ENCODE results near the gene SULT1C2. TPM values are rescaled to one million over a fixed set of nuclear protein-coding genes. Genes with fewer than 3 reads are reported as not detected.
"Not testable (repeated sequence)": the region's sequence is repeated elsewhere in the genome, so short reads cannot be mapped to it uniquely, and the experiment has no call there.

Gene SULT1C2
- total RNA-seq, 1 donor from 2014 or later, result not detected

DNA sequence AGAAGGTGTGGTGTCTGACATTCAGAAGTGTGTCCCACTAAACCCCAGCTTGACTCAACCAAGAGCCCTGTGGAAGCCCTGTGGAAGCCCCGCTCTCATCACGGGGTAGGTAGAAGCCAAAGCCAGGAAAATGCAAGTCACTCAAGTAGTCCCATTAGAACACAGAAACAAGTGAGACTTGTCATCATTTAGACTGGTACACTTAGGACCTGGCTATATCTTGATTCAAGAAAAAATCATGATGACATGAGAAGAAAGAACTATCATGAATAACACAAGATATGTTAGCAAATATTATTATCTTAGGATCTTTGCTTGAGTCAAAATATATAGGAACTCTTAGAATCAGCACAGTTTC lies 60.9 kb downstream of the SULT1C2 start:
- H3K36me3 Mint-ChIP-seq, result no peaks in the 10 kb centered on the region
- H3K4me3 Mint-ChIP-seq, result no peak overlapping the region
- DNase-seq (ENCODE audit: low spot score in 2 of 2, unreplicated experiment in 2 of 2), result no peak
- TF ChIP-seq, protein P1, sequence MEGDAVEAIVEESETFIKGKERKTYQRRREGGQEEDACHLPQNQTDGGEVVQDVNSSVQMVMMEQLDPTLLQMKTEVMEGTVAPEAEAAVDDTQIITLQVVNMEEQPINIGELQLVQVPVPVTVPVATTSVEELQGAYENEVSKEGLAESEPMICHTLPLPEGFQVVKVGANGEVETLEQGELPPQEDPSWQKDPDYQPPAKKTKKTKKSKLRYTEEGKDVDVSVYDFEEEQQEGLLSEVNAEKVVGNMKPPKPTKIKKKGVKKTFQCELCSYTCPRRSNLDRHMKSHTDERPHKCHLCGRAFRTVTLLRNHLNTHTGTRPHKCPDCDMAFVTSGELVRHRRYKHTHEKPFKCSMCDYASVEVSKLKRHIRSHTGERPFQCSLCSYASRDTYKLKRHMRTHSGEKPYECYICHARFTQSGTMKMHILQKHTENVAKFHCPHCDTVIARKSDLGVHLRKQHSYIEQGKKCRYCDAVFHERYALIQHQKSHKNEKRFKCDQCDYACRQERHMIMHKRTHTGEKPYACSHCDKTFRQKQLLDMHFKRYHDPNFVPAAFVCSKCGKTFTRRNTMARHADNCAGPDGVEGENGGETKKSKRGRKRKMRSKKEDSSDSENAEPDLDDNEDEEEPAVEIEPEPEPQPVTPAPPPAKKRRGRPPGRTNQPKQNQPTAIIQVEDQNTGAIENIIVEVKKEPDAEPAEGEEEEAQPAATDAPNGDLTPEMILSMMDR (IDR thresholded peaks at IDR 0.05; ENCODE audit: unreplicated experiment), result no peak
- H3K27ac Mint-ChIP-seq, result no peak overlapping the region
- H3K27me3 Mint-ChIP-seq (ENCODE audit: low read depth), result peaks cover 21% of the 10 kb centered on the region
- H3K9me3 Mint-ChIP-seq, result no peaks in the 10 kb centered on the region
- no peaks in the 10 kb centered on the region for H3K4me1 Mint-ChIP-seq

GRCh38 chr2:108351889-108352288 lies 63.2 kb downstream of the SULT1C2 start:
- H3K27me3 Mint-ChIP-seq (ENCODE audit: low read depth), result peaks cover 21% of the 10 kb centered on the region
- H3K27ac Mint-ChIP-seq, result no peak overlapping the region
- H3K4me1 Mint-ChIP-seq, result no peaks in the 10 kb centered on the region
- TF ChIP-seq, protein P1 (IDR thresholded peaks at IDR 0.05; ENCODE audit: unreplicated experiment), result no peak
- no peak for DNase-seq (ENCODE audit: low spot score in 2 of 2, unreplicated experiment in 2 of 2)
- no peaks in the 10 kb centered on the region for H3K9me3 Mint-ChIP-seq
- H3K36me3 Mint-ChIP-seq, result no peaks in the 10 kb centered on the region
- H3K4me3 Mint-ChIP-seq, result no peak overlapping the region

DNA sequence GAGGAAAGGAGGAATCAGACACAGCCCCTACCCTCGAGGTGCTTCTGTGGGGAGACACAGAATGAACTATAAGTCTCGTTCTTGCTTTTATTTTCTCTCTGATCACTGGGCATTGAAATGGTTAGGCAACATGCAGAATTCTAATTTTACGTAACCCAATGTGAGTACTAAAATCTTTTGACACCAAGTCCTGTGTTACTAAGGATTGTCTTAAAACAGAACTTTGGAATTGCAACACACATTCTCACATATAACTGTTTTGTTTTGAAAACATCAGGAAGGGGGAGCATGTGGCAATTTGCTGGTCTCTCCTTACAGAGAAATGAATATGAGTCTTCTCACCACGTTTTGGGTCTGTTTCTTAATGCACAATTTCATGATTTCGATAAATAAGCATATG lies 65.4 kb downstream of the SULT1C2 start:
- TF ChIP-seq, protein P1 (IDR thresholded peaks at IDR 0.05; ENCODE audit: unreplicated experiment), result no peak
- H3K27ac Mint-ChIP-seq, result no peak overlapping the region
- no peaks in the 10 kb centered on the region for H3K4me1 Mint-ChIP-seq
- no peak overlapping the region for H3K4me3 Mint-ChIP-seq
- H3K27me3 Mint-ChIP-seq (ENCODE audit: low read depth), result peaks cover 20% of the 10 kb centered on the region
- H3K9me3 Mint-ChIP-seq, result no peaks in the 10 kb centered on the region
- DNase-seq (ENCODE audit: low spot score in 2 of 2, unreplicated experiment in 2 of 2), result no peak
- H3K36me3 Mint-ChIP-seq, result no peaks in the 10 kb centered on the region

DNA sequence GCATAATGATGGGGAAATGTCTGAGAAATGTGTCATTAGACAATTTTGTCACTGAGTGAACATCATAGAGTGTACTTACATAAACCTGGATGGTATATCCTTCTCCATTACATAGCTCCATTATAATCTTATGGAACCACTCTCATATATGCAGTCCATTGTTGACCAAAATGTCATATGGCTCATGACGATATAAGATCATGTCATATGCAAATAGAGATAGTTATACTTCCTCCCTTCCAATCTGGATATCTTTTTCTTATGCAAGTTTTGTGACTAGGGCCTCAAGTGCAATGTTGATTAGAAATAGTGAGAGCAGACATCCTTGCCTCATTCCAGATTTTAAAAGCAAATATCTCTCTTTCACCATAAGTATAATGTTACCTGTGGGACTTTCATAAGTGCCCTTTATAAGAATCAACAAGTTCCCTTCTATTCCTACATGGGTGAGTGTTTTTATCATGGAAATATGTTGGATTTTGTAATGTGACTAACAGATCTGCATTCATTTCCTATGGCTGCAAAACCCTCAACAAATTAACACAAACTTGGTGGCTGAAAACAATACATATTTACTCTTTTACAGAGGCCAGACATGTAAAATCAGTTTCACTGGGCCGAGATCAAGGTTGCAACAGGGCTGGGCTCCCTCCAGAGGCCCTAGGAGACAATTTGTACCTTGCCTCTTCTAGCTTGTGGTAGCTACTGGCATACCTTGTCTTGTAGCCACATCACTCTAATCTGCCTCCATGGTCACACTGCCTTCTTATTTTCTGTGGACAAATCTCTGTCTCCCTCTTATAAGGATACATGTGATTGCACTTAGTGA lies 67.4 kb downstream of the SULT1C2 start:
- H3K27ac Mint-ChIP-seq, result no peak overlapping the region
- H3K4me1 Mint-ChIP-seq, result no peaks in the 10 kb centered on the region
- no peaks in the 10 kb centered on the region for H3K36me3 Mint-ChIP-seq
- no peaks in the 10 kb centered on the region for H3K9me3 Mint-ChIP-seq
- H3K4me3 Mint-ChIP-seq, result no peak overlapping the region
- H3K27me3 Mint-ChIP-seq (ENCODE audit: low read depth), result peaks cover 9% of the 10 kb centered on the region
- no peak for DNase-seq (ENCODE audit: low spot score in 2 of 2, unreplicated experiment in 2 of 2)
- TF ChIP-seq, protein P1 (IDR thresholded peaks at IDR 0.05; ENCODE audit: unreplicated experiment), result no peak

- H3K36me3 Mint-ChIP-seq; H3K27me3 Mint-ChIP-seq (ENCODE audit: low read depth); H3K4me1 Mint-ChIP-seq; H3K27ac Mint-ChIP-seq; H3K9me3 Mint-ChIP-seq; H3K4me3 Mint-ChIP-seq; DNase-seq (ENCODE audit: low spot score in 2 of 2, unreplicated experiment in 2 of 2): not testable (repeated sequence)
Measured at GRCh38 chr2:108359336-108359735, 70.6 kb downstream of the SULT1C2 start.

Other genes starting within 250 kb of the SULT1C2 start
- not detected in 3 replicates for gene SULT1C3, start 48.9 kb upstream of the SULT1C2 start, total RNA-seq
- 16.0 to 17.5 TPM (median 17.5 TPM) in 3 replicates for gene SULT1C4, start 89.1 kb downstream of the SULT1C2 start, total RNA-seq
- 43.8 to 44.9 TPM (median 44.2 TPM) in 3 replicates for gene GCC2, start 160.3 kb downstream of the SULT1C2 start, total RNA-seq
- gene LIMS1, start 245.6 kb downstream of the SULT1C2 start, total RNA-seq, result 45.1 to 46.6 TPM (median 46.5 TPM) in 3 replicates

All from mesothelial cell of epicardium (in vitro differentiated cells).